SIG-M5 treated with dmso at 0.1 percent for 504 hours (cell line): ENCODE measurements around the gene AAK1.
A peak's percentile ranks its signal among the peaks of the same experiment; 100 is the strongest.

Experiments
- DNase-seq: peaks from one replicate; lab custom pipeline; 2025; ENCODE audit not compliant: unreplicated experiment; lab: John Stamatoyannopoulos, UW

Gene AAK1

DNA sequence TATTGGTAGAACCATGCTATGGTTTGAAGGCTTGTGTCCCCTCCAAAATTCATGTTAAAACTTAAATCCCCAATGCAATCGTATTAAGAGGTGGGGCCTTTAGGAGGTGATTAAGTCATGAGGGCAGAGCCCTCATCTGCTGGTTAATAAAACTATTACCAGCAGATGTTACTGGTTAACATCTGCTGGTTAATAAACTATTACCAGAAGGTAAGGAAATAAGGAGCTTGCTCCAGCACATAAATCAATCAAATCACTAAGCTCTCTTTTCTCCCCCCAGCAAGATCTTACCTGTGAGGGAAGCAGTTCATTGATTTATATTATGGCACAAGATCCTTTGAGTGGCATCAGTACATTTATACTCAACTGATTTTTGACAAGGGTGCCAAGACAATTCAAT, 96.9 kb downstream of the AAK1 start:
- no peak for DNase-seq

GRCh38 chr2:69545477-69545932, 98.0 kb downstream of the AAK1 start:
- no peak for DNase-seq

- DNase-seq: no peak
Observed at GRCh38 chr2:69544951-69545350, 98.6 kb downstream of the AAK1 start.

DNA sequence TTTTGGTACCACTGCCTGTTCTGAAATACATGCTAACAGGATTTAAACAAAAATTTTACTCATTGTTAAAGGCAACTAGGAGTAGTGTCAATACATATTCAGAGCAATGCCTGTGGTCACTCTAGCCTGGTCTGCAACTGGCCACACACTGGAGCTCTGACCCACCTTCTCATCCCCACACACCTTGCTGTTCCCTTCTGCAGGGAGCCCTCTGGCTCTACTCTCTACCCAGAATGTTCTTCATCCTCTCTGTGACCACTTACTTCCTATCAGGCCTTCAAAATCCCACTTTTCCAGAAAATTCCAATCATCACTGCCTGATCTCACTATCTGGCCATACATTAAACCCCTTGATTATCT, 104.0 kb downstream of the AAK1 start:
- DNase-seq: no peak

- no peak for DNase-seq
Observed at GRCh38 chr2:69538872-69539548, 104.5 kb downstream of the AAK1 start.

GRCh38 chr2:69538249-69538648, 105.3 kb downstream of the AAK1 start:
- DNase-seq: no peak

- DNase-seq: peak; percentile 27
Observed at GRCh38 chr2:69535817-69536241, 107.7 kb downstream of the AAK1 start.

DNA sequence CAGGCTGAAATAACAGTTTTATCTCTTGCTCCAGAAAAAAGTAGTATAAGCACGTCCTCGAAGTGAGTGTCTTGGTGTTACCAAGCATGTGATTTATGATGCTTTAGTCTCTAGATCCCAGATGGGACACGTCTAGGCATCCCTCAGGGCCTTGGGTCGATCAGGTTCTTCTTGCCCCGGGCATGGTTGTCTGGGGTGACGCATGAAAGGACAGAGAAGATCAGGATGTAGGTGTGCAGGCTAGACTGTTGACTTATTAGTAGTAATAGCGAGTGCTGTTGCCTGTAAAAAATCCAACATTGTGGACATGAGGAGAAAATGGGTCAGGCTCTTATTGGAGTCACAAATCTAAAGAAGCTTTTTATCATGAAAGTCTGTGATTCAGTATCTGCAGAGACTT, 112.4 kb downstream of the AAK1 start:
- DNase-seq: no peak

- DNase-seq: no peak
Observed at GRCh38 chr2:69529480-69529879, 114.1 kb downstream of the AAK1 start.

DNA sequence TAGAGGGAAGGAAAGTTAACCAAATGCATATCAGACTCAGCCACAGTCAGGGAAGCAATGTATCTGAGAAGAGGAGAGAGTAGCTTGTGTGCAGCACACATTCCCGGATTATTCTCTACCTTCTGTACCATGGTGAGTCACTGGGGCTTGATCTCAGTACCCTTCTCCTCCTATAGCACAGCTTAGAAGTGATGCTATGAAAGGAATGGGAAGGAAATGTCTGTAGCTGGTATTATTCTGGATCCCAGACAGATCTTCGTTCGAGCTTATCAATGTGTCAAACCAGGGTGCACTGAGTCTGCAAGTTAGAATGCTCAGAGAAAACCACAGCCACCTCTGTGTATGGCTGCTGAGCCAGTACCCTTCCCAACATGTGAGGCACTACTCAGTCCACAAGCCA, 118.3 kb downstream of the AAK1 start:
- no peak for DNase-seq

DNA sequence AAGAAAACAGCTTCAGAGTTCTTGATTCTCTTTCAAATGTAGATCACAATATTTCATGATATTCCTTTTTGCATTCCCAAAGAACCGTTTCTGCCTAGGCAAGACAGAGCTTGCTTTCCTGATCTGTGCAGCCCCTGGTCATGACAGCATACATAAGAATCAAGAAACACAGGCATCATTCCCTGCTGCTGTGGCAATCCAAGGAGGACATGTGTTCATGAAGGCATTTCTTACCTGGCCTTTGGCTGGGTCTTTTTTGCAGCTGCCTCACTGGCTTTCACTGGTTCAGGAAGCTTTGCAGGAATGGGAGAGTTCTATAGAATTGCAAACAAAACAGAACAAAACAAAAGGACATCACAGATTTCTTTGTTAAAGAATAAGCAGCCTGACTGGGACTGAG, 118.7 kb downstream of the AAK1 start:
- no peak for DNase-seq

DNA sequence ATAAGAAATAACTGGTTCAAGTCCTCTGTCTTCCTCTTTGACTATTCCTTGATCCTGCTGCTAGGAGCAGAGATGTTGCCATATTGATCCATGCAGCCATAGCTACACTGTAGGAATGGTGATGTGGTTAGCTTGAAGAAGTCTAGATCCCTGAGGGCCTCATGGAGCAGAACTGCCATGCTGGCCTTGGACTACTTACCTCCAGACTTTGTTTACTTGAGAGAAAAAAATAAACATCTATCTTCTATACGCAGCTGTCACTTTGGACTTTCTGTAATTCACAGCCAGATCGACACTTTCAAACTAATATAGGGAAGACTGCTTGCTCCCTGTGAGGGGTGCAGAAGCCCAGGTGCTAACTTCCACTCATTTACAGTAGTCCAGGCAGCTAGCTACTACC, 121.8 kb downstream of the AAK1 start:
- DNase-seq: no peak

- DNase-seq: no peak
Observed at GRCh38 chr2:69518841-69519240, 124.7 kb downstream of the AAK1 start.

- no peak for DNase-seq
Observed at GRCh38 chr2:69517410-69517809, 126.1 kb downstream of the AAK1 start.

DNA sequence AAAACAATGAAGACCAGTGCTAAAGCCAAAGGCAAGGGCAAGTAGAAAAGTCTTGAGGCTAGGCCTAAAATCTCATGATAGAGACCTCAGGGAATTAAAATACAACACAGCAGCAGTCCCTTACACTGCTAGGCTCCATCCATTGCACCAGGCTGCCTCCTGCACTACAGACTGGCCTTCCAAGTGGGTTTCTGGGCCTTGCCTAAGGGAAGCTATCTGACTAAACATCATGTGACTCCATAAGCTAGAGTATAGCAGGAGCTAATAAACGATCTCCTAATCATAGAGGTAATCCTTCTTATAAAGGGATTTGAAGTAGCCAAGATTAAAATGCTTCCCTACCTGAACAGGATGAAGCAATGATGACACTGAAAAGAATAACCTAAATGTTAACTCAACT, 128.7 kb downstream of the AAK1 start:
- DNase-seq: no peak

DNA sequence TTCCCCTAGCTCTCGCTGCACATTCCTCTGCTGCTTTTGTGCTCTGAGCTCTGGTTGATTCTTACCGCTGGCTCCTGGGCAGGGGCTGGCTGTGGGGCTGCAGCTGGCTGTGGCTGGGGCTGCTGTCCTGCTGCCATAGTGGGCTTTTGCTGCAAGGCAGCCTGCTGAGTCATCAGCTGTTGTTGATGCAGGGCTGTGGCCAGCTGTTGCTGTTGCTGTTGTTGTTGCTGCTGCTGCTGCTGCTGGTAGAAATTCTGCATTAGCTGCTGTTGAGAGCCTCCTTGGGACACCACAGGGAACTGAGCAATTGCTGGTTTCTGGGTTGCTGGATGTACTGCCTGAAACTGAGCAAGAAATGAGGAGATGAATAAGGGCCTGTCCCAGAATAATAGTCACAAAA, 129.1 kb downstream of the AAK1 start:
- DNase-seq: no peak

- no peak for DNase-seq
Observed at GRCh38 chr2:69512446-69512845, 131.1 kb downstream of the AAK1 start.

DNA sequence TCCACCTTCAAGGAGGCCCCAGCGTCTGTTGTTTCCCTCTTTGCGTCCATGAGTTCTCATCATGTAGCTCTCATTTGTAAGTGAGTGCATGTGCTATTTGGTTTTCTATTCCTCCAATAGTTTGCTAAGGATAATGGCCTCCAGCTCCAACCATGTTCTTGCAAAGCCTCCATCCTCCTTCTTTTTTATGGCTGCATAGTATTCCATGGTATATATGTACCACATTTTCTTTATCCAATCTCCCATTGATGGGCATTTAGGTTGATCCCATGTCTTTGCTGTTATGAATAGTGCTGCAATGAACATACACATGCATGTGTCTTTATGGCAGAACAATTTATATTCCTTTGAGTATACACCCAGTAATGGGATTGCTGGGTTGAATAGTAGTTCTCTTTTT, 133.3 kb downstream of the AAK1 start:
- no peak for DNase-seq

DNA sequence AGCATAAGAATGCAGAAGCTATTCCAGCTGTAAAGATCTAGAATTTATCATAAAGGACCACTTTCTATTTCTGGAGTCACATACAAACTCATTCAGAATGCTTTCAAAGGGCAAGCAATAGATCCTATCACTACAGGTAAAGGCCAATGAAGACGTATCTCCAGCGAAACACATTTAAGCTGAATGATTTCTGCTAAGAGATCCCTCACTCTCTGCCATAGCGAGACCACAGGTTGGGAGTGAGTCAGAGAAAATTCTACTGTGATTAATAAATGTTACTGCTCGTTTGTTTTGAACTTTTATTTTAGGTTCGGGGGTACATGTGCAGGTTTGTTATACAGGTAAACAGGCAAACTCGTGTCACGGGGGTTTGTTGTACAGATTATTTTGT, 133.8 kb downstream of the AAK1 start:
- no peak for DNase-seq

DNA sequence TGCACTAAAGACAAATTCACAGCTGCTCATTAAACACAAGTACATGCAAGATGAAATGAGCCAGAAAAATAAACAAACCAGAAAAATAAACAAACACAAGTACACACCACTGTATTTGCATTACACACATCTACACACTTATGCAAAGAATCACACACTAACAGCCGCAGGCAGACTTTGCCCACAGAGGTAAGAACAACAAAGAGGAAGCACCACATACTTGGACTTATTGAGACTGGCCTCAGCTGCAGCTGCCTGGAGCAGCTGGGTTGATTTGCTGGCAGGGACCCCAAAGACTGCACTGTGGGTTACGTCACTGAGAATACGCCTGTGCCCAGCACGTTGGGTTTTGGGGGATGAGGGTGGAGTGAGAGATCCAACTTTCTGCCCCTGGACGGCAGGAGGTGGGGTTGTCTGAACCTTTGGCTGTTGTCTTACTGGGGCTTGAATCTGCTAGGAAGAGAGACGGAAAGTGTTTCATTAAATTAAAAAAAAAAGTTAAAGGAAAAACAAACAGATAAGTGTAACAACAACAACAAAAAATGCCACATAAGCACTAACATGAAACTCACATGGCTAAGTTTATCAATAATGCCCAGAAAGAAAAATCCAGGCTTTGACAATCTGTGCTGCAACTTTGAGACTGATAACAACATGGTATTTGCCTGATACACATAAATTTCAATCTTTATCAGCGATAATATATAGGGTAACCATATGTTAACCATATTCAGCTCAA, 134.4 kb downstream of the AAK1 start:
- peak; percentile 46 for DNase-seq

DNA sequence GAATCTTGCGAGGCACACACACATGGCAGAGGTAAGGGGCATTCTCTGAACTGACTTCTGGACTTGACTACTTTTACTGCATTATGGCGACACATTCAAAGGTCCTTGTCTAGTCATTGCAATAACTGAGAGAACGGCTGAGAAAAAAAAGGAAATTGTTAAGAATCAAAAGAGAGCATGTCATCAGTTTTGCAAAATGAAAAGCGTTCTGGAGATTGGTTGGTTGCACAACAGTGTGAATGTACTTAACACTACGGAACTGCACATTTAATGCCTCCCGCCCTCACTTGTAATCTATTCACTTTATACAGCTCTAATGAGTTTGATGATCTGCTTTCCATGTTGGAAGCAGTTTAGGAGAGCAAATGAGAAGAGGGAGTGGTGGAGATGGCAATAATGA, 137.8 kb downstream of the AAK1 start:
- DNase-seq: peak; percentile 96

GRCh38 chr2:69501301-69501700, 142.2 kb downstream of the AAK1 start:
- DNase-seq: no peak

DNA sequence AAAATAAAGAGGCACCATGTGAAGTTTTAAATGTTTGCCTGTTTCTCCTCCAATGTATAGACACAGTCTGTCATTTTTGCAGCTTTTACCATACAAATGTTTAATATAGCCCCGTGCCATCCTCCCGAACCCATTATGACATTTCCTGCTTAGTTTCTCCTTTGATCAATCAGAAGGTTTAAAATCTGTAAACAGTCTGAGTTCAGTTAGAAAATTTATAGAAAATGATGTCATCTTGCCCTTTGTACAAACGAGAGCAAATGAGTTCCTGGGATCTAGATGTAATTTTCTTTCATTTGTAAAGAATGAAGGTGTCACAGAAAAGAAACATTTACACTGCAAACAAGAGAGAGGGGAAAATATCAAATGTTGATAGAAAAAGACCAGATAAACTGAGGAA, 143.6 kb downstream of the AAK1 start:
- no peak for DNase-seq
